Stomach (tissue), 9 donors: ENCODE data around the gene FRMD1. TPM values are rescaled to one million over a fixed set of nuclear protein-coding genes. Genes with fewer than 3 reads are reported as not detected.
A peak's percentile ranks its signal among the peaks of the same experiment; 100 is the strongest.

Source experiments
- DNase-seq, 2 donors: peaks; one replicate each; pipeline versions ENCODE4 v3.0.0 to v3.0.0-alpha.2; 2013 to 2019
- H3K27ac ChIP-seq, 5 donors: fragments of 200-600 bp in 4 of 5; sonication (generic) in 4 of 5; one replicate each; pipeline ENCODE4 v1.5.1; 2013 to 2019; ENCODE audit warnings: mild to moderate bottlenecking in 1 of 5, moderate library complexity in 1 of 5
- H3K27me3 ChIP-seq, 3 donors: fragments of 200-600 bp; sonication (generic); one replicate each; pipeline ENCODE4 v1.5.1; 2017 to 2019; ENCODE audit warnings: mixed run types in 1 of 3
- H3K36me3 ChIP-seq, 4 donors: fragments of 200-600 bp; sonication (generic); 1 replicate in 3 of 4; 2 replicates in 1 of 4; pipeline ENCODE4 v1.5.1; 2016 to 2019
- H3K4me1 ChIP-seq, 4 donors: fragments of 200-600 bp; sonication (generic); one replicate each; pipeline ENCODE4 v1.5.1; 2016 to 2019
- H3K4me3 ChIP-seq, 4 donors: fragments of 200-600 bp; sonication (generic) in 3 of 4; one replicate each; pipeline ENCODE4 v1.5.1; 2016 to 2019; ENCODE audit warnings: mild to moderate bottlenecking in 1 of 4
- H3K9me3 ChIP-seq, 4 donors: fragments of 200-600 bp; sonication (generic); one replicate each; pipeline ENCODE4 v1.5.1; 2016 to 2019
- EP300 ChIP-seq: sonication (generic); formaldehyde crosslinking; IDR thresholded peaks from one replicate; pipeline ENCODE4 v1.6.1; 2017; ENCODE audit warnings: antibody characterized with exemption
- POLR2A ChIP-seq, 4 donors: fragments of 450-650 bp; IDR thresholded peaks; one replicate each; pipeline ENCODE4 v1.6.1; 2016; ENCODE audit warnings: antibody characterized with exemption in 4 of 4, control low read depth in 2 of 4, mild to moderate bottlenecking in 1 of 4, moderate library complexity in 1 of 4
- POLR2AphosphoS5 ChIP-seq, 3 donors: sonication (generic); formaldehyde crosslinking; IDR thresholded peaks; one replicate each; pipeline ENCODE4 v1.6.1; 2016; ENCODE audit warnings: antibody characterized with exemption in 3 of 3
- WGBS, 5 donors: extraction: QIAGEN DNeasy Blood & Tissue Kit in 3 of 5; methylation state at CpG; one replicate each; pipeline versions ENCODE4 v1.1.5 to v1.1.7; 2013 to 2018; 5-methylcytosine and 5-hydroxymethylcytosine counted together
- intact Hi-C: fragments of 100-400 bp; cut with DNase I; formaldehyde crosslinking; loops from one replicate; pipeline ENCODE4 v1.15.1; 2023; ENCODE audit warnings: low total_unique reads
- polyA plus RNA-seq, 3 donors: library from polyadenylated mRNA; stranded (reverse); fragments of 200-250 nt; gene quantifications; one replicate each; pipeline ENCODE4 v1.2.3, GENCODE V29; 2013
- total RNA-seq, 5 donors: library from RNA; depleted of rRNA; stranded (reverse); fragments of >200 nt; gene quantifications; one replicate each; pipeline versions ENCODE4 v1.1.0 to v1.2.3, GENCODE V29; 2014 to 2016
- TF ChIP-seq, protein P1 (sequence below), 7 experiments: fragments of 450-650 bp in 4 of 7; fragments of 200-600 bp in 3 of 7; sonication (generic) in 3 of 7; IDR thresholded peaks; one replicate each; pipeline ENCODE4 v1.5.1; 2016 to 2019; ENCODE audit warnings: antibody characterized with exemption in 7 of 7, control low read depth in 2 of 7, mild to moderate bottlenecking in 1 of 7
- donor health status: healthy with polysubstance abuse.
- donor health status: Bipolar disorder and iron deficiency.
- donor health status: healthy.

Gene FRMD1
- total and polyA plus RNA-seq, 8 donors: 0.43 to 42.9 (median 7.7) TPM

DNA sequence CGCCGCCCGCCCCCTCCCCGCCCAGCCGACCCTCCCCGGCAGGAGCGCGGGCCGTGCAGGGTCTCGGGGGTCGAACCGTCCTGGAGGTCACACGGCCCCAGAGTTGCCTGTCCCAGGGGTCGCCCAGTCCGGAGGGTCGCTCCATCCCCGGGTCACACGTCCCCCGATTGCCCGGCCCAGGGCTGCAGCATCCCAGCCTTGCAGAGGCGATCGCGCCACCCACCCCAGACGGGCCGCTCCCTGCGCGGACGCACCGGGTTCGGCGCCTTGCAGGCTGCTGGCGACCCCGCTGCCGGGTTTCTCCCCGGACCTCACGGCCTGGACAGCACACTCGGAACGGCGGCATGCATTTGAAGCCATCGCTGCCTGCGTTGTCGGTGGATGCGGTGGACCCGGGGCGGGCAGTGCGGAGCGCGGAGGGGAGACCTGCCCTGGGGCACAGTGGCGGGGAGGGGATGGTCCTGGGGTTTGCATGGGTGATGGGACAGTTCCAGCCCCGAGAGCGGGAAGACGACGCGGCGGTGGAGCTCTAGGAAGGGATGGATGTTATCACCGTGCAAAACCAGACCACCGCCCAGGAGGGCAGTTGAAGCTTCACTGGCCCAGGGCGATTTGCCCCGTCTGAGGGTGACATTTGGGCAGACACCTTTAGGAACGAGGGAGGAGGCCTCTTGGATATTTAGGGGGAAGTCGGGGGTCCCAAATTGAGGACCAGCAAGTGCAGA is 22.7 kb upstream of the FRMD1 start:
- Histone ChIP-seq H3K27ac (peak overlapping the region in 1 of 5 donors; percentile 36), H3K4me3 (peak overlapping the region in 3 of 4 donors; percentile 8 to 27 (median 17)), H3K27me3 (peaks cover 0 to 41% (median 19%) of the 10 kb centered on the region in 3 donors), H3K36me3 (no peaks in the 10 kb centered on the region), H3K4me1 (peaks cover 13 to 41% (median 32%) of the 10 kb centered on the region in 4 donors), H3K9me3 (no peaks in the 10 kb centered on the region)
- 16 to 49% (median 24%) methylated on average over 21 to 61 of the region's 61 CpGs for WGBS, 5 donors
- DNase-seq: no peak
- intact Hi-C loops: no loop called here
- TF ChIP-seq POLR2A (IDR thresholded peaks at IDR 0.05) (no peak), POLR2AphosphoS5 (IDR thresholded peaks at IDR 0.05) (no peak), EP300 (no peak)
- TF ChIP-seq, protein P1, sequence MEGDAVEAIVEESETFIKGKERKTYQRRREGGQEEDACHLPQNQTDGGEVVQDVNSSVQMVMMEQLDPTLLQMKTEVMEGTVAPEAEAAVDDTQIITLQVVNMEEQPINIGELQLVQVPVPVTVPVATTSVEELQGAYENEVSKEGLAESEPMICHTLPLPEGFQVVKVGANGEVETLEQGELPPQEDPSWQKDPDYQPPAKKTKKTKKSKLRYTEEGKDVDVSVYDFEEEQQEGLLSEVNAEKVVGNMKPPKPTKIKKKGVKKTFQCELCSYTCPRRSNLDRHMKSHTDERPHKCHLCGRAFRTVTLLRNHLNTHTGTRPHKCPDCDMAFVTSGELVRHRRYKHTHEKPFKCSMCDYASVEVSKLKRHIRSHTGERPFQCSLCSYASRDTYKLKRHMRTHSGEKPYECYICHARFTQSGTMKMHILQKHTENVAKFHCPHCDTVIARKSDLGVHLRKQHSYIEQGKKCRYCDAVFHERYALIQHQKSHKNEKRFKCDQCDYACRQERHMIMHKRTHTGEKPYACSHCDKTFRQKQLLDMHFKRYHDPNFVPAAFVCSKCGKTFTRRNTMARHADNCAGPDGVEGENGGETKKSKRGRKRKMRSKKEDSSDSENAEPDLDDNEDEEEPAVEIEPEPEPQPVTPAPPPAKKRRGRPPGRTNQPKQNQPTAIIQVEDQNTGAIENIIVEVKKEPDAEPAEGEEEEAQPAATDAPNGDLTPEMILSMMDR (IDR thresholded peaks at IDR 0.05): no peak

DNA sequence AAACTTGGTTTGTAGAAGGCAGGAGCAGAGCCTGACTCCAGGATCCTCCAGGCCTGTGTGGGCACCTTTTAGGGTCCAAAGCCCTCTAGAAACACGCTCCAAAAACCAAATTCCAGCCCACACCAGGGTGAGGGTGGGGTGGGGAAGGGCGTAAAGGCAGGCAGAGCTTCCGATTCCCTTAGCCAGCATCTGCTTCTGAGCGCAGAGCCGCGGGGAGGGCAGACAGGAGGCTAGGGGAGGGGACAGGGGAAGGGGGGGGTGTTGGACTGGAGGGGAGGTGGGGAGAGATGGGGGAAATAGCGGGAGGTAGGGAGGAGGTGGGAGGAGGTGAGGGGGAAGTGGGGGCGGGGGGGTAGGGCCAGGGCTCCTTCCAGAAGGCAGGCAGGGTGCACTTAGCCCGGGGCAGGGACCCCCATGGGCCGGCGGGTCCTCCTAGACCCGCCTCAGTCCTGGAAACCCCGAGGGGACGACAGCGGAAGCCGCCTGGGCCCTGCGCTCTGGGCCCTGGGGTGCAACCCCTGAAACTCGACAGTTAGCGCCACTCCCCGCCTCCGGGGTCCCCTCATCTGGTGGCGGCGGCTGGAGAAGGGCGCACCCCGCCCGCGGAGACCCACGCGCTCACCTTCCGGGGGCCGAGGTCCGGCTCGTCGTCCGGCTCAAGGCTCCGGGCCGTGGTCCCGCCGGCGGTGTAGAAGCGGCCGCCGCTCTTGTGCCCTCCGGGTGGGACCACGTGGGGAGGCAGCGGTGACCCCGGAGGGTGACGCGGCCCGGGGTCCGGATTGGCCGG is 22.0 kb upstream of the FRMD1 start:
- H3K27me3 ChIP-seq: peaks cover 0 to 41% (median 19%) of the 10 kb centered on the region in 3 donors
- no peaks in the 10 kb centered on the region for H3K9me3 ChIP-seq
- peak overlapping the region in 3 of 4 donors; percentile 8 to 27 (median 17) for H3K4me3 ChIP-seq
- 15 to 63% (median 24%) methylated on average over 9 to 52 of the region's 52 CpGs for WGBS, 5 donors
- no peak for TF ChIP-seq POLR2A (IDR thresholded peaks at IDR 0.05)
- no peak for TF ChIP-seq EP300
- TF ChIP-seq, protein P1 (IDR thresholded peaks at IDR 0.05): no peak
- TF ChIP-seq POLR2AphosphoS5 (IDR thresholded peaks at IDR 0.05): no peak
- intact Hi-C loops: no loop called here
- no peak overlapping the region for H3K27ac ChIP-seq
- H3K36me3 ChIP-seq: no peaks in the 10 kb centered on the region
- peaks cover 13 to 41% (median 32%) of the 10 kb centered on the region in 4 donors for H3K4me1 ChIP-seq
- DNase-seq: no peak

DNA sequence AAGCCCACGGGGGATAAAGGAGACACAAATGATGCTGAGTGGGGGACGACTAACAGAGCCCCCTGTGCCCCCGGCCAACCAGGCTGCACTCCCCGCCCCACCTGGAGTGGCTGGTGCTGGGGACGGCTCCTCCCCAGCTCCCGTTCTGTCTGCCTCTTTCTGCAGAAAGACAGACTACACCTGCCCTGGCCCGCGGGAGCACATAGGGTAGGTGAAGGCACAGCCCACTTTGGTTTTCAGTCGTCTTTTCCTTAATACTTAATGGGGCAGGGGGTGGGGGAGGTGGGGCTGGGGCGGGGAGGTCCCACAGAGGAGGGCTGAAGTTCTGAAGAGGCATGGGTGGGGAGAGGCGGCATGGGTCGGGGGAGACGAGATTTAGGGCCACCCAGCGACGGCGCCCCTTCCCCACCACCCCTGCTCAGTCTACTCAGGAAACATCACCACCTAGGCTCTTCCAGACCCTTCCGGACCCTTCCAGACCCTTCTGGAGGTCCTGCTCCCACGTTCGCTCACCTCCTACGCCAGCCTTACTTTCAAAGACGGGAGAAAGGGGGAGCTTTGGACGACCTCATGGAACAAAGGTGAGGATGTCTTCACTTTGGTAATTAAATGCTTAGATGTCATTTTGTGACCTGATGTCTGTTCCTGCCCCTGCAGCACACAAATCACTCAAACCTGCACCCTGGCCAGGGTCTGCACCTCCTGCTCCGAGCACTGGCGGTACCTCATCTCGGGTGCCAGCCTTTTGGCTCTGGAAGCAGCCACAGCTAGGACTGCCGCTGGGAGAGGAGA is 21.2 kb upstream of the FRMD1 start:
- Histone ChIP-seq H3K36me3 (no peaks in the 10 kb centered on the region), H3K4me3 (no peak overlapping the region), H3K27me3 (peaks cover 0 to 41% (median 19%) of the 10 kb centered on the region in 3 donors), H3K27ac (no peak overlapping the region), H3K9me3 (no peaks in the 10 kb centered on the region), H3K4me1 (peaks cover 13 to 41% (median 32%) of the 10 kb centered on the region in 4 donors)
- TF ChIP-seq POLR2AphosphoS5 (IDR thresholded peaks at IDR 0.05): no peak
- no peak for TF ChIP-seq EP300
- TF ChIP-seq, protein P1 (IDR thresholded peaks at IDR 0.05): no peak
- no peak for TF ChIP-seq POLR2A (IDR thresholded peaks at IDR 0.05)
- WGBS, 5 donors: 79 to 91% (median 87%) methylated on average over 22 to 26 of the region's 26 CpGs
- intact Hi-C loops: no loop called here
- DNase-seq: no peak
